Coronary artery (tissue), 2 donors: ENCODE data around the gene FSHR.

Experiments used
- DNase-seq: peaks from one replicate; pipeline ENCODE4 v3.0.0-alpha.2; 2017; ENCODE audit warnings: low spot score
- H3K27ac ChIP-seq, 2 donors: fragments of 200-600 bp; sonication (generic); one replicate each; pipeline ENCODE4 v1.5.1; 2016 to 2019
- H3K4me3 ChIP-seq: fragments of 200-600 bp; sonication (generic); 2 replicates; pipeline ENCODE4 v1.5.1; 2016; ENCODE audit warnings: mild to moderate bottlenecking, moderate library complexity
- TF ChIP-seq, protein P1 (sequence below): fragments of 200-600 bp; sonication (generic); IDR thresholded peaks from one replicate; pipeline ENCODE4 v1.5.1; 2019; ENCODE audit warnings: antibody characterized with exemption

Gene FSHR

DNA sequence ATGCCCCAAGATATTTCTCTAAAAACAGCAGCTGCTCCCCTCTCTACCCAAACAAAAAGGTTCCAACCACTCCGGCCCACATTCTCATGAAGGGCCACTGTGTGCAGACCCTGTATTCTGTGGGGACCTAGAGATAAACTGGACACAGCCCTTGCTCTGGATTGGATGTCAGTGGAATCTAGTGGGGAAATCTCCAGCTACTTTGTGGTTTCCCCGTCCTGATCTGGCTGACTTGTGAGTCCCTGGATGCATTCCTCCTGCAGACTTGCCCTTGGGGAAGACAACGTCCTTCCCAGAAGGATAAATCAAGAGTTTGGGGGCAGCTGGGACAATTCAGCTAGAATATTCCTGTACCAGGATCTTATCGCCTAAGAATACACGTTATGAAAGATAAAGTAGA lies 151.1 kb downstream of the FSHR start:
- DNase-seq: no peak

GRCh38 chr2:49002750-49003149 lies 151.6 kb downstream of the FSHR start:
- Histone ChIP-seq H3K4me3 (no peak overlapping the region), H3K27ac (no peak overlapping the region)
- DNase-seq: no peak
- TF ChIP-seq, protein P1, sequence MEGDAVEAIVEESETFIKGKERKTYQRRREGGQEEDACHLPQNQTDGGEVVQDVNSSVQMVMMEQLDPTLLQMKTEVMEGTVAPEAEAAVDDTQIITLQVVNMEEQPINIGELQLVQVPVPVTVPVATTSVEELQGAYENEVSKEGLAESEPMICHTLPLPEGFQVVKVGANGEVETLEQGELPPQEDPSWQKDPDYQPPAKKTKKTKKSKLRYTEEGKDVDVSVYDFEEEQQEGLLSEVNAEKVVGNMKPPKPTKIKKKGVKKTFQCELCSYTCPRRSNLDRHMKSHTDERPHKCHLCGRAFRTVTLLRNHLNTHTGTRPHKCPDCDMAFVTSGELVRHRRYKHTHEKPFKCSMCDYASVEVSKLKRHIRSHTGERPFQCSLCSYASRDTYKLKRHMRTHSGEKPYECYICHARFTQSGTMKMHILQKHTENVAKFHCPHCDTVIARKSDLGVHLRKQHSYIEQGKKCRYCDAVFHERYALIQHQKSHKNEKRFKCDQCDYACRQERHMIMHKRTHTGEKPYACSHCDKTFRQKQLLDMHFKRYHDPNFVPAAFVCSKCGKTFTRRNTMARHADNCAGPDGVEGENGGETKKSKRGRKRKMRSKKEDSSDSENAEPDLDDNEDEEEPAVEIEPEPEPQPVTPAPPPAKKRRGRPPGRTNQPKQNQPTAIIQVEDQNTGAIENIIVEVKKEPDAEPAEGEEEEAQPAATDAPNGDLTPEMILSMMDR: no peak

More for the DNA sequence above, 151.1 kb downstream of the FSHR start:
- H3K27ac ChIP-seq: no peak overlapping the region
- TF ChIP-seq, protein P1: no peak
- no peak overlapping the region for H3K4me3 ChIP-seq

DNA sequence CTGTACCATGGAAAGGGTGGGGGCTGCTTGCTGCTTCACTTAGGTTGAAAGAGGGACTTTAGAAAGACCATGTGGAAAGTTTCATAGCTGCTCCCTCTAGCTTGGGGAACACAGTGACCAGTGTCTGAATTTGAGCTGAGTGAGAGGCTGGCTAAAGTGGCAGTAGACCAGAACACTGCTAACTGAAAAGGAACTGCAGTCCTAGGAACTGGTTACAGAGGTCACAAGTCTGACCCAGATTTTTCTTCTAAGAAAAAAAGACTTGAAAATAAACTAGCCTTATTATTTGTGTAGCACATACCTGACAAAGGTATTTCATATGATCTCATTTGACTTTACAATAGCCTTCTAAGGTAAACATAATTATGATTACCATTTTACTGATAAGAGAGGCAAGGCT lies 153.6 kb downstream of the FSHR start:
- TF ChIP-seq, protein P1: no peak
- no peak overlapping the region for H3K4me3 ChIP-seq
- DNase-seq: no peak
- no peak overlapping the region for H3K27ac ChIP-seq

DNA sequence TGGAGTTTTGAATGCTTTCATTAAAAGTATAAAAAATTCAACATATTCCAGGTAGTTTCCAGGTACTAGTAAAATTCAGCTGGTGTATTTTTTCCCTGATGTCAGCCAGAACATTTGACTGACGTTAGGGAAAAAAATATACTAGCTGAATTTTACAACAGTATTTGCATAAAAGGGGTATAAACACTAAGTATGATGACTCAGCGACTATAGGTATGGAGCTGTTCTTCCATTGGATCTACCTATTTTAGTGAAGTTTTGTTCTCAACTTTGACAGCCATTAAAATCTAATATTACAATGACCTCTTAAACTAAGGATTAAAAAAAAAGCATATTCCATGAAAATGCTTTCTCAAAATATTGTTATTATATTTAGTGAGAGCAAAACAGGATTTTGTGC lies 155.9 kb downstream of the FSHR start:
- no peak overlapping the region for H3K27ac ChIP-seq
- TF ChIP-seq, protein P1: no peak
- H3K4me3 ChIP-seq: no peak overlapping the region
- no peak for DNase-seq

- TF ChIP-seq, protein P1: no peak
- Histone ChIP-seq H3K27ac (no peak overlapping the region), H3K4me3 (no peak overlapping the region)
- DNase-seq: no peak
These were observed 160.7 kb downstream of the FSHR start for GRCh38 chr2:48993576-48993975.

DNA sequence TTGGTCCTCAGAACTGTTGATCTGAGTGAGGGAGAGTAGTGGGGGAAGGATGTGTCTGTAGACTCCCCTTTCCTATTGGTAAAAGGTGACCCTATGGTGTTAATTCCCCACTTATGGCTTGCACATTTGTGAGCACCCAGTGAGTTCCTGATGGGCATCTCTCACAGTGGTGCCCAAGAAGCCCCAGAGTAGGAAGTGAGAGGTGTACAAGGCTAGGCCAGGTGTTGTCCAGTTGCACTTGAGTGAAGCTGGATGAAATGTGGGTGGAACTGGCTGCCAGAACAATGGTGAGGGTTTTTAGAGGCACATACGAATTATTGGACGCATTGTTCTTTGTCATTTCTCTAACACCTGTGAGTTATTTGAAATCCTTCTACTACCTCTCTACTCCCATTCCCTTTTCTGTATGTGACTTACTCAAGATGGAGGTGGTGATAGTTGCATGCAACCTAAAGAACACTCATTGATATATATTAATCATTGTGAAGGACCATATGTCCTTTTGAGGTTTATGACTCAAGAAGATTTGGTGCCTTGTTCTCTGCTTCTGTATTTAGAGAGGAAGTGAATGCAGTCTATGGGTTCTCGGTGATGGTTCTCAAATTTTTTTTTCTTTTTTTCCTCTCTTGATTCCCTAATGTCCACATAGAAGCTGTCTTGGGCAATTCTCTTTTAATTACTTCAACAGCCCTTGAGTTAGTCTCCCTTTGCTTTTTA lies 162.7 kb downstream of the FSHR start:
- Histone ChIP-seq H3K4me3 (no peak overlapping the region), H3K27ac (no peak overlapping the region)
- DNase-seq: no peak
- TF ChIP-seq, protein P1: no peak

- TF ChIP-seq, protein P1: no peak
- H3K27ac ChIP-seq: no peak overlapping the region
- no peak for DNase-seq
- no peak overlapping the region for H3K4me3 ChIP-seq
These were observed 169.4 kb downstream of the FSHR start for GRCh38 chr2:48984922-48985321.
